Measurements from ENCODE around the gene CLDN11. TPM values are rescaled to one million over a fixed set of nuclear protein-coding genes. Genes with fewer than 3 reads are reported as not detected.

The CLDN11 gene
- total RNA-seq, 1 donor from 2014 or later = not detected

DNA sequence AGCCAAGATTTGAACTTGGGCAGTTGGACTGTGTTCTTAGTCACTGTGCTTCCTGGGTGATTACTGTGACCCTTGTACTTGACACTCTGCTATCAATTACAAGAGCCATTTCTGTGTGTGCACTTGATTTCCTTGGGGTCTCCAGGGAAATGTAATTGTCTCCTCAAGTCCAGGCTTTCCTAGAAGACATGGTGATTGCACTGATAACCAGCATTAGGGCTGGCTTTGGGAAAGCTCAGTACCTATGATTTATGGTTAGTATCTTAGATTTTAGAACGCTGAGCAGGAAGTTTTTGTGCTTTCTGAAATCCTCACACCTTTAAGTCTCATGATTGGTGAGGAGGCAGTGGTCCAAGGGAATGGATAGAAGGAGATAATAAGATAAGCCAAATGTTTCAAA lies 1.6 kb upstream of the CLDN11 start:
- peaks cover 53% of the 10 kb centered on the region for H3K27me3 Mint-ChIP-seq (ENCODE audit: insufficient read depth)
- H3K9me3 Mint-ChIP-seq = no peaks in the 10 kb centered on the region
- H3K4me3 Mint-ChIP-seq = no peak overlapping the region
- no peaks in the 10 kb centered on the region for H3K36me3 Mint-ChIP-seq (ENCODE audit: low read depth)
- H3K4me1 Mint-ChIP-seq (ENCODE audit: low read depth) = peaks cover 10% of the 10 kb centered on the region
- H3K27ac Mint-ChIP-seq = no peak overlapping the region
- intact Hi-C loops (cut with micrococcal nuclease) = loop anchor here (5.0 kb wide), 1 partner anchor 165 kb away; no protein-coding TSS in a partner anchor
- DNase-seq (ENCODE audit: low spot score) = no peak

DNA sequence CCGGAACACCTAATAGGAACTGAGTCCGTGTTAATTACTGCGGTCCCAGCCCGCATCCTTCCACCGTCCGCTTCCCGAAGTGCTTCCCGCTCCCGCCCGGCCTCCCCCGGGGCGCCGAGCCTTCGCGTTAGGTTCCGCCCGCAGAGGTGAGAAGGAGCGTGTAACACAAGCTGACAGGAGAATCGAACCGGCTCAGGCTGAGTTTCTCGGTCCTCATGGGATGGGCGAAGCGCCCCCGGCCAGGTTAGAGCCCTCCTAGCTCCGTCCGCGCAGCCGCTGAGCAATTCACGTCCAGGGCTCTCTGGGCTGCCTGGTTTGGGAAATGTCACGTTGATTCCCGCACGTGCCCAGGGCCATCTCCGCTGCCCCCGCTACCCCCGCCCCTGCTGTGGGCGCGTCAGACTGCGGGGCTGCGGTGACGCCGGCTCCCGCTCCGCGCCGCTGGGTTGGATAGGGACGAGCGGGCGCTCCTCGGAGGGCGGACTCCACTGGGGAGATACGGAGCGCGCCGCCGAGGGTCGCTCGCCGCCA lies 954 bp downstream of the CLDN11 start:
- no peaks in the 10 kb centered on the region for H3K9me3 Mint-ChIP-seq
- H3K4me3 Mint-ChIP-seq = no peak overlapping the region
- H3K4me1 Mint-ChIP-seq (ENCODE audit: low read depth) = peaks cover 10% of the 10 kb centered on the region
- no peaks in the 10 kb centered on the region for H3K36me3 Mint-ChIP-seq (ENCODE audit: low read depth)
- intact Hi-C loops (cut with micrococcal nuclease) = loop anchor here (5.0 kb wide), 2 partner anchors 163 to 757 kb away; partner anchors contain the start of gene MECOM
- DNase-seq (ENCODE audit: low spot score) = no peak
- H3K27ac Mint-ChIP-seq = no peak overlapping the region
- H3K27me3 Mint-ChIP-seq (ENCODE audit: insufficient read depth) = peaks cover 49% of the 10 kb centered on the region

DNA sequence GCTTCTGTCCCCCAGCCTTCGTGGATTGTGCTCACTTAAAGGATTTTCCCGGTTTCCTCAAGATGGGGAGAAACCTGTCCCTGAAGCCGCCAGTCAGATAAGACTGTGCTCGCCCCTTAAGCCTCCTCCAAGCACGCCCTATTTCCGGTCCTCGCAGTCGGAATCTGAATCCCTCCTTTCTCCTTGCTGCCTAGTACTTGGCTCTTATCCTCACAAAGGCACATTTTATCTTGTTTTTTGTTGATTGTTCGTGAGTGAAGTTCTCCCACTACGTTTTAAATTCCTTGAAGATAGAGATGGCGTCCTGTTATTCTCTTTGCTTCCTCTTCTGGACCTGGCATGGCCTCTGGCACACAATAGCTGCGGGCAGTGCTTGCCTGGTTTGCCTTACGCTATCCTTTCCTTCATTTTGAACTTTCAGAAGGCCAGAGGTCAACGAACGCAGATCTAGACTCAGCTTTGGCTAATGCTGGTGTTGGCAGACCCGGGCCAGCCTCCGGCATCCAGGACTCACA lies 1.7 kb downstream of the CLDN11 start:
- Mint-ChIP-seq H3K4me3 (no peak overlapping the region), H3K36me3 (ENCODE audit: low read depth) (no peaks in the 10 kb centered on the region), H3K27me3 (ENCODE audit: insufficient read depth) (peaks cover 48% of the 10 kb centered on the region), H3K4me1 (ENCODE audit: low read depth) (peaks cover 10% of the 10 kb centered on the region), H3K27ac (no peak overlapping the region), H3K9me3 (no peaks in the 10 kb centered on the region)
- intact Hi-C loops (cut with micrococcal nuclease) = loop anchor here (5.0 kb wide), 1 partner anchor 758 kb away; the partner anchor contains the start of gene MECOM
- no peak for DNase-seq (ENCODE audit: low spot score)

DNA sequence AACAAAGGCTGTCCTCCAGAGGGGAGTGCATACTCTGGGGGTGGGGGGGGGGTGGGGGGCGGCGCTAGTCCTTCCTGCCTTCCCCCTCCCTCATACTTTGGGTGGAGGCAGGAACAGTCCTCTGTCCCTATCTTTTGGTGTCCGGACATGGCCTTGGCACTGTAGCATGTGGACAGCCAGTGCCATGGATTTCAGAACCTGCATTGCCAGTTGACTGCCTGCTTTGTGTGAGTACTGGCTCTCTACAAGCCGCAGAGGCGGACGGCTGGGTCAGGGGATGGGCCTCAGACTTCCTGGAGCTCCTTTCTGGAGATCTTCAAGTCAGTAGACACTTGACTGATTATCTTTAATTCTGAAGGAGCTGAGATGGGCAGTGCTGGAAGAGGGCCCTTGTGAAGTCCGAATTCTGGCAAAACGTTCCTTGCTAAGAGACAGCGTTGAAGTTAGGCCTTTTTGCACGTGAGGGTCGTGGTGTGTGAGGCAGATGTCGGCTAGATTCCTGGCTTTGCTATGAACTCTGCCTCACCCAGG lies 2.5 kb downstream of the CLDN11 start:
- no peaks in the 10 kb centered on the region for H3K36me3 Mint-ChIP-seq (ENCODE audit: low read depth)
- peaks cover 10% of the 10 kb centered on the region for H3K4me1 Mint-ChIP-seq (ENCODE audit: low read depth)
- no peak for DNase-seq (ENCODE audit: low spot score)
- peaks cover 43% of the 10 kb centered on the region for H3K27me3 Mint-ChIP-seq (ENCODE audit: insufficient read depth)
- no peak overlapping the region for H3K4me3 Mint-ChIP-seq
- no peaks in the 10 kb centered on the region for H3K9me3 Mint-ChIP-seq
- intact Hi-C loops (cut with micrococcal nuclease) = loop anchor here (5.0 kb wide), 1 partner anchor 759 kb away; the partner anchor contains the start of gene MECOM
- H3K27ac Mint-ChIP-seq = no peak overlapping the region

DNA sequence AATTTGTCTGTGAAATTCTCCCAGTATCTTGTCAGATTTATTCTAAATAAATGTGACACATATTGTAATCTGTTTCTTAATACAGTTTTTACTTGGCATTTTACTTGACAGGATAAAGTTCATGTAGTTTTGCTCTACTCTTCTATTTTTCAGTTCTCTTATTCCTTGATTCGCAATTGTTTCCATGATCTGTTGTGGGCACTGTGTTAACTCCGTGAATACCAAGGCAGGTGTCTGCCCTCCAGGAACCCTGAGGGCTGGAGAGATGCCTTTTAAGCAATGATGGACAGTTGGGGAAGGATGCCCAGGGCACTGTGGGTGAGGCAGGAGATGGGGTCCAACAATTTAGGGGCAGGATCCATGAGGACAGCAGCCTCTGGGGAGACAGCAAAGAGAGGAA lies 3.1 kb downstream of the CLDN11 start:
- H3K36me3 Mint-ChIP-seq (ENCODE audit: low read depth) = no peaks in the 10 kb centered on the region
- DNase-seq (ENCODE audit: low spot score) = no peak
- intact Hi-C loops (cut with micrococcal nuclease) = loop anchor here (5.0 kb wide), 1 partner anchor 759 kb away; the partner anchor contains the start of gene MECOM
- H3K4me1 Mint-ChIP-seq (ENCODE audit: low read depth) = peaks cover 10% of the 10 kb centered on the region
- H3K27me3 Mint-ChIP-seq (ENCODE audit: insufficient read depth) = peaks cover 40% of the 10 kb centered on the region
- no peak overlapping the region for H3K27ac Mint-ChIP-seq
- no peaks in the 10 kb centered on the region for H3K9me3 Mint-ChIP-seq
- H3K4me3 Mint-ChIP-seq = no peak overlapping the region

DNA sequence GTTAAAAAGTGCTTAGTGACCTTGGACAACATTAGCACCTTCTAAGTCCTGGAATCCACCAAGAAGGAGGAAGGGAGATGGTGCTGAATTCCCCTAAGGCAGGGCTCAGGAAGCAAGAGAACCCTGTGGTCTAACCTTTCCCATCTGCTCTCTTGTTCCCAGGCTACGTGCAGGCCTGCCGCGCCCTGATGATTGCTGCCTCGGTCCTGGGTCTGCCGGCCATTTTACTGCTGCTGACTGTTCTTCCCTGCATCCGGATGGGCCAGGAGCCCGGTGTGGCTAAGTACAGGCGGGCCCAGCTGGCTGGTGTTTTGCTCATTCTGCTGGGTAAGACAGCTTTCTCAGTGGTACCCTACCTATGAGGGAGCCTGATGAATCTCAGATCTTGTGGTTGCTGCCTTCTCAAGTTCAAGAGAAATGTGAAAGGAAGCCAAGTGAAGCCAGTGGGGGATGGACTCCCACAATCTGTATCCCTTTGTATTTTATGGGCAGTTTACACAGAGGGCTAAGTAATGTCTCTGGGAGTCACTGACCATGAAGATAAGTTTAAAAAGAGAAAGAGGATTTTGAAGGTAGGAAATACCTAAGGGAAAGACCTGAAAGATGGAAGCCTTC lies 4.4 kb downstream of the CLDN11 start:
- no peak overlapping the region for H3K27ac Mint-ChIP-seq
- peaks cover 11% of the 10 kb centered on the region for H3K4me1 Mint-ChIP-seq (ENCODE audit: low read depth)
- H3K36me3 Mint-ChIP-seq (ENCODE audit: low read depth) = no peaks in the 10 kb centered on the region
- peaks cover 31% of the 10 kb centered on the region for H3K27me3 Mint-ChIP-seq (ENCODE audit: insufficient read depth)
- DNase-seq (ENCODE audit: low spot score) = no peak
- intact Hi-C loops (cut with micrococcal nuclease) = loop anchor here (5.0 kb wide), 1 partner anchor 761 kb away; the partner anchor contains the start of gene MECOM
- H3K4me3 Mint-ChIP-seq = no peak overlapping the region
- H3K9me3 Mint-ChIP-seq = no peaks in the 10 kb centered on the region

DNA sequence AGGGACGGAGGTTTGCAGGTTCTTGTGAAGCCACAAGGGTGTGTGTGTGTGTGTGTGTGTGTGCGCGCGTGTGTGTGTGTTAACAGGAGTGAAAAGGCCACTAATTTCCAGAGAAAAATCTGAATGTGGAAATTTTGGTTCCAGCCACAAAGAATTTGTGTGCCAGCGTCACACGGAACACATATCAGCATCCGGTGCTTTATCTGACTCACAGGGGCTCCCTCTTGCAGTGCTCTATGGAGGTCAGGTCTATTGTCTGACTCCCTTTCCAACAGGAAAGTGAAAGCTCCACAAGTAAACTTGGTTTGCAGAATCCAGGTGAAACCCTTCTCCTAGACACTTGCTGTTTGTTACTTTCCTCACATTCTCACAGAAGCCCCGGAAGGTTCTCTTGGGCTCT lies 6.2 kb downstream of the CLDN11 start:
- Mint-ChIP-seq H3K27ac (no peak overlapping the region), H3K4me3 (no peak overlapping the region), H3K27me3 (ENCODE audit: insufficient read depth) (peaks cover 25% of the 10 kb centered on the region), H3K4me1 (ENCODE audit: low read depth) (peaks cover 24% of the 10 kb centered on the region), H3K9me3 (no peaks in the 10 kb centered on the region), H3K36me3 (ENCODE audit: low read depth) (no peaks in the 10 kb centered on the region)
- intact Hi-C loops (cut with micrococcal nuclease) = loop anchor here (5.0 kb wide), 1 partner anchor 763 kb away; the partner anchor contains the start of gene MECOM
- no peak for DNase-seq (ENCODE audit: low spot score)

DNA sequence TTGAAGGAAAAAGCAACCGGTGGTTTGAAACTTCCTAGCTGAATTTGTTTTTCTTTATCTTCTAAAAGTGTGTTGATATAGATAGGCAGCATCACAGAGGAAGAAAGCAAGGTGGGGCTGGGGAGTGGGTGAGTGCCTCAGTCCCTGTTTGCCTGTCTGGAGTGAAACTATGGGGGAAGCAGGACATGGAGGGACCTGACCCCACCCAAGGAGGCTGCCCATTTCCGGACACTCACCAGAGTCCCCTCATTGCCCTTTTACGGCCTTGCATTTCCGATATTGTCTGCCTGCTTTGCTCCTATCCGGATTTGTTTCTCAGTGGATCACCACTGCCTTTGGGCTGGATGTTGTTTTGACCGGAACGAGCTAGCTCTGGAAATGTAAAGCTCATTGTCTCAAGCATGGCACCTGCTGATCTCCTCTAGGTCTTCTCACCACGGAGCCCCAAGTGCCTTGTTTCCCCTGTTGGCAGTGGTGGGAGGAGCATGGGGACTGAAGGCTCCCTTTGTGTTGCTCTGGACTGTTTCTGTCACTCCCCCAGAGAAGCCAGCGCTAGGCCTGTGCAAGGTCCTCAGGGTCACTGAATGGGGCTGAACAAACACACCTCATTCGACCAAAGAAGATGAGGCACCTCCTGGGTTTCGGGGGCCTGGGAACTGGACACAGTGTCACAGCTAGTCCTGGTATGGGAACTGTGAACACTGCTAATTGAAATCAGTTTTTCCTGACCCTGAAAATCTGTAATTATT lies 7.0 kb downstream of the CLDN11 start:
- intact Hi-C loops (cut with micrococcal nuclease) = no loop called here
- H3K4me1 Mint-ChIP-seq (ENCODE audit: low read depth) = peaks cover 18% of the 10 kb centered on the region

DNA sequence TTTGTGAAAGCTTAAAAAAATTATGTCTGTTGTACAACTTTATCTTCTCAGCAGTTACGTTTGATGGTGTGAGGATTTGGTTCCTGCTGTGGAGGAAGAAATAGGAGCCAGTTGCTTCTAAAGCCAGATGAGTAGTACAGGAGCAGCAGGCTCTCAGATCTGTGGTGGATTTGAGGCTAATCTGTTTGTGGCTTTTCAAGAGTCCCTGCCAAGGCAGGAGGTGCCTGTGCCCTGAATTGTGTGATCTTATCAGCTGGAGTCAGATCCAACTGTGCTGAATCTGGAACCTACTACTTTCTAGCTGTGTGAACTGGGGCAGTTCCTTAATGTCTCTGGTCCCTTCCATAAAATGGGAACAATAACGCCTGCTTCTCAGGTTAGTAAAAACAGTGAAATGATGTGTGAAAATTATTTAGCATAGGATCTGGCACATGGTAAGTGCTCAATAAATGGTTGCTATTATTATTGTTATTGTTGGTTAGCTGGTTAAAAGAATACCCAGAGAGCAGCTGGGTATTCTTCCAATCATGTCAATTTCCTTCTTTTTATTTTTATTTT lies 7.7 kb downstream of the CLDN11 start:
- no peak overlapping the region for H3K4me3 Mint-ChIP-seq
- intact Hi-C loops (cut with micrococcal nuclease) = no loop called here
- H3K4me1 Mint-ChIP-seq (ENCODE audit: low read depth) = peaks cover 18% of the 10 kb centered on the region
- H3K27me3 Mint-ChIP-seq (ENCODE audit: insufficient read depth) = peaks cover 16% of the 10 kb centered on the region
- H3K27ac Mint-ChIP-seq = no peak overlapping the region
- no peak for DNase-seq (ENCODE audit: low spot score)
- H3K36me3 Mint-ChIP-seq (ENCODE audit: low read depth) = no peaks in the 10 kb centered on the region
- H3K9me3 Mint-ChIP-seq = no peaks in the 10 kb centered on the region

More for the DNA sequence above, 7.0 kb downstream of the CLDN11 start:
- DNase-seq (ENCODE audit: low spot score) = no peak
- peaks cover 20% of the 10 kb centered on the region for H3K27me3 Mint-ChIP-seq (ENCODE audit: insufficient read depth)
- H3K27ac Mint-ChIP-seq = no peak overlapping the region
- no peaks in the 10 kb centered on the region for H3K9me3 Mint-ChIP-seq
- no peak overlapping the region for H3K4me3 Mint-ChIP-seq
- H3K36me3 Mint-ChIP-seq (ENCODE audit: low read depth) = no peaks in the 10 kb centered on the region

DNA sequence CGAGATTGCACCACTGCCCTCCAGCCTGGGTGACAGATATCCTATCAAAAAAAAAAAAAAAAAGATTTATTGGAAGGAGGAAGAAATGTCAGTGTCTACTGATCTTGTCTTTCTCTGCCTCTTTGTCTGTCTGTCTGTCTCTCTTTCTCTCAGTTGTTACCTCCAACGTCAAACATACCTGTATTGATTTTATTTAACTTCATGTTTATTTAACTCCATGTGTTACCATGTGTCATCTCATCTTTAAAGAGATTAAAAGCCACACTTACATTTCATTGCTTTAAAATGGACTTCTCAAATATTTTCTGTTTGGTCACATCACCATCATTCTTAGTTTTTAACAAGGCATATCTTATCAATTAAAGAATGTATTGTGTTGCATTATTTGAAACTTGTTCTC lies 9.4 kb downstream of the CLDN11 start:
- no peaks in the 10 kb centered on the region for H3K9me3 Mint-ChIP-seq
- no peak for DNase-seq (ENCODE audit: low spot score)
- intact Hi-C loops (cut with micrococcal nuclease) = no loop called here
- H3K27ac Mint-ChIP-seq = no peak overlapping the region
- H3K36me3 Mint-ChIP-seq (ENCODE audit: low read depth) = no peaks in the 10 kb centered on the region
- peaks cover 8% of the 10 kb centered on the region for H3K27me3 Mint-ChIP-seq (ENCODE audit: insufficient read depth)
- no peak overlapping the region for H3K4me3 Mint-ChIP-seq
- H3K4me1 Mint-ChIP-seq (ENCODE audit: low read depth) = peaks cover 18% of the 10 kb centered on the region

DNA sequence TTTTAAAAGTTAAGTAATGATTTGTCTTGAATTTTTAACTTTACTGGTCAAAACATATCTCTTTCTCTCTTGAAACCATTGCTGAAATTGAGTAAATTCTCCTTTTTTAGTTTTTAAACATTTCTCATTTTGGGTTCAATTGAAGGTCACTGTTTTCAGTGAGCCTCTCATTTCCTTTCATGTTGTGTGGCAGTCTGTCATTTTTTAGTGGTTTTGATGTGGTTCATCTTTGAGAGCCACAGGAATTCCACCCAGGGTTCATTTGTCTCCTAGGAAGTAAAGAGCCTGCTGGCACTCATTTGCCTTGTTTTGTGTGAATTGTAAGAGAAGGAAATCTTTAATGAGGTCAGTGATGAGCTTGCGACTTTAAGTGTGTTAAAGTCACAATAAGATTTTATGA lies 10.4 kb downstream of the CLDN11 start:
- Mint-ChIP-seq H3K4me1 (ENCODE audit: low read depth) (peaks cover 18% of the 10 kb centered on the region), H3K27me3 (ENCODE audit: insufficient read depth) (peaks cover 8% of the 10 kb centered on the region), H3K27ac (no peak overlapping the region), H3K36me3 (ENCODE audit: low read depth) (no peaks in the 10 kb centered on the region), H3K9me3 (no peaks in the 10 kb centered on the region), H3K4me3 (no peak overlapping the region)
- no peak for DNase-seq (ENCODE audit: low spot score)
- intact Hi-C loops (cut with micrococcal nuclease) = no loop called here

DNA sequence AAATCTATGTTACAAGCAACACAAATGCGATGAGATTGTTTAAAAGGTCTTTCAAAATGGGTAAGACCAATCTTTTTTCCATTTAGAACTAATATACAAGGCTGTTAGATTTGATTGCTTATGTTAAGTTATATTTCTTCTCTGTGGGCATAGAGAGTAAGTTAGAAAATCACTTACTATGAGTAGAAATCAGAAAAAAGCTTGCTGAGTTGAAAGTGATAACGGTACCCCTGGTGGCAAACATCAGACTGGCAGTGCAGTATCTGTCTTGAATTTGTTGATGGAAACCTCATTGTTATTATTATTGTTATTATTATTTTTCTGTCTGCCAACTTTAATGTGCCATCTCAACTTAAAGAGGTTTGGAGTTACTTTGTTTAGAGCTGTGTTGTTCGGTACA lies 12.4 kb downstream of the CLDN11 start:
- Mint-ChIP-seq H3K27me3 (ENCODE audit: insufficient read depth) (peaks cover 8% of the 10 kb centered on the region), H3K27ac (no peak overlapping the region), H3K4me3 (no peak overlapping the region), H3K36me3 (ENCODE audit: low read depth) (no peaks in the 10 kb centered on the region), H3K9me3 (no peaks in the 10 kb centered on the region), H3K4me1 (ENCODE audit: low read depth) (peaks cover 18% of the 10 kb centered on the region)
- no peak for DNase-seq (ENCODE audit: low spot score)
- intact Hi-C loops (cut with micrococcal nuclease) = no loop called here

Measured in activated T-helper 1 cell treated with anti-CD3 and anti-CD28 coated beads, Interleukin-12 subunit alpha, Interleukin-12 subunit beta, Interleukin-2, Interleukin-4 antibody, amounts not matched to agents 30 ng/mL and 10 ng/mL and 1 ng/mL, durations not matched to agents 14 hours and 24 hours and 36 hours (primary cell).